ENCODE results near the gene RBM27. TPM values are rescaled to one million over a fixed set of nuclear protein-coding genes. Genes with fewer than 3 reads are reported as not detected.
A peak's percentile ranks its signal among the peaks of the same experiment; 100 is the strongest.

Gene RBM27, protein sequence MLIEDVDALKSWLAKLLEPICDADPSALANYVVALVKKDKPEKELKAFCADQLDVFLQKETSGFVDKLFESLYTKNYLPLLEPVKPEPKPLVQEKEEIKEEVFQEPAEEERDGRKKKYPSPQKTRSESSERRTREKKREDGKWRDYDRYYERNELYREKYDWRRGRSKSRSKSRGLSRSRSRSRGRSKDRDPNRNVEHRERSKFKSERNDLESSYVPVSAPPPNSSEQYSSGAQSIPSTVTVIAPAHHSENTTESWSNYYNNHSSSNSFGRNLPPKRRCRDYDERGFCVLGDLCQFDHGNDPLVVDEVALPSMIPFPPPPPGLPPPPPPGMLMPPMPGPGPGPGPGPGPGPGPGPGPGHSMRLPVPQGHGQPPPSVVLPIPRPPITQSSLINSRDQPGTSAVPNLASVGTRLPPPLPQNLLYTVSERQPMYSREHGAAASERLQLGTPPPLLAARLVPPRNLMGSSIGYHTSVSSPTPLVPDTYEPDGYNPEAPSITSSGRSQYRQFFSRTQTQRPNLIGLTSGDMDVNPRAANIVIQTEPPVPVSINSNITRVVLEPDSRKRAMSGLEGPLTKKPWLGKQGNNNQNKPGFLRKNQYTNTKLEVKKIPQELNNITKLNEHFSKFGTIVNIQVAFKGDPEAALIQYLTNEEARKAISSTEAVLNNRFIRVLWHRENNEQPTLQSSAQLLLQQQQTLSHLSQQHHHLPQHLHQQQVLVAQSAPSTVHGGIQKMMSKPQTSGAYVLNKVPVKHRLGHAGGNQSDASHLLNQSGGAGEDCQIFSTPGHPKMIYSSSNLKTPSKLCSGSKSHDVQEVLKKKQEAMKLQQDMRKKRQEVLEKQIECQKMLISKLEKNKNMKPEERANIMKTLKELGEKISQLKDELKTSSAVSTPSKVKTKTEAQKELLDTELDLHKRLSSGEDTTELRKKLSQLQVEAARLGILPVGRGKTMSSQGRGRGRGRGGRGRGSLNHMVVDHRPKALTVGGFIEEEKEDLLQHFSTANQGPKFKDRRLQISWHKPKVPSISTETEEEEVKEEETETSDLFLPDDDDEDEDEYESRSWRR
- polyA plus RNA-seq (2012; ENCODE audit: insufficient read length, low read depth): 4.2 TPM

DNA sequence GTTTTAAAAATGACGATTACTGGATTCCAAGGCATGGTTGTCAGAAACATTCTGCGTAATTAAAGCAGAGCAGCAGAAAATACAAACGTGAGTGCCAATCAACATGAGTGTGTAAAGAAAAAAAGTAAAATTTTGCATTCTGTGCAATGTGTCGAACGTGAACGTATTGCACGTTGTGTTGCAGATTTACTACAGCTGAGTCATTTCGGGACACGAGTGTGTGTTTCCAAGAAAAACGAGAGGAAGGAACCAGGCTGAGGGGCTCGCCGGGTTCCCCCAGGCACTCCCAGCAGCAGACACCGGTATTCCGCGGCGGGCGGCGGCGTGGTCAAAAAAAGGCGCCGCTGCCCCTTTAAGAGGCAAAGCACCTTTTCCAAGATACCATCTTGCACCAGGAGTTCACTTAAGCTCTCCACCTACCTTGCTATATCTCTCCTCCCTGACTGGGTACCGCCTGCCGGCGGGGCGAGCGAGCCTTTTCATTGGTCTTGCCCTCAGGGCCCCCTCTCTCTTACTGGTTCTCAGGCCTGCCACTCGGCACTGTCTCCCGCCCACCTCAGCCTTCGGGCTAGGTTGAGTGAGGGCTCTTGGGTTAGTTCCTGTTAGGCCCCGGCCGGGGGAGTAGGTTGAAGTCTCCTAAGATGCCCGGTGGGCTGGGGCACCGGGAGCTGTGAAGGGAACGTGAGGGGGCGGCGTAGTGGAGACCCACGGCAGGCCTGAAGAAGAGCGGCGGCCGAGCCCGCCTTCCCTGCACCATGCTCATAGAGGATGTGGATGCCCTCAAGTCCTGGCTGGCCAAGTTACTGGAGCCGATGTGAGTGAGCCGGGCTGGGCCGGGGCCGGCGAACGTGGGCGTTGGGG is at the start of gene RBM27:
Gene RBM27 (plus strand): TSS at position 595 of the 861 bp plus-strand sequence. CDS start 161 bp downstream, at position 756.
- TF ChIP-seq FOXP2 (optimal IDR thresholded peaks at IDR 0.05; ENCODE audit: borderline replicate concordance, extremely low read depth, extremely low read length, insufficient read depth) (peak; percentile 22), TAF1 (IDR thresholded peaks at IDR 0.05; ENCODE audit: borderline replicate concordance, insufficient read depth, low read length) (peak; percentile 87; the same call in 1 of the 2 replicates), POLR2AphosphoS5 (IDR thresholded peaks at IDR 0.05; ENCODE audit: low read depth, low read length) (peak; percentile 91), SIN3A (IDR thresholded peaks at IDR 0.05; ENCODE audit: borderline replicate concordance, insufficient read depth, low read length) (peak; percentile 79; the same call in 1 of the 2 replicates)
- TF ChIP-seq, protein P1, sequence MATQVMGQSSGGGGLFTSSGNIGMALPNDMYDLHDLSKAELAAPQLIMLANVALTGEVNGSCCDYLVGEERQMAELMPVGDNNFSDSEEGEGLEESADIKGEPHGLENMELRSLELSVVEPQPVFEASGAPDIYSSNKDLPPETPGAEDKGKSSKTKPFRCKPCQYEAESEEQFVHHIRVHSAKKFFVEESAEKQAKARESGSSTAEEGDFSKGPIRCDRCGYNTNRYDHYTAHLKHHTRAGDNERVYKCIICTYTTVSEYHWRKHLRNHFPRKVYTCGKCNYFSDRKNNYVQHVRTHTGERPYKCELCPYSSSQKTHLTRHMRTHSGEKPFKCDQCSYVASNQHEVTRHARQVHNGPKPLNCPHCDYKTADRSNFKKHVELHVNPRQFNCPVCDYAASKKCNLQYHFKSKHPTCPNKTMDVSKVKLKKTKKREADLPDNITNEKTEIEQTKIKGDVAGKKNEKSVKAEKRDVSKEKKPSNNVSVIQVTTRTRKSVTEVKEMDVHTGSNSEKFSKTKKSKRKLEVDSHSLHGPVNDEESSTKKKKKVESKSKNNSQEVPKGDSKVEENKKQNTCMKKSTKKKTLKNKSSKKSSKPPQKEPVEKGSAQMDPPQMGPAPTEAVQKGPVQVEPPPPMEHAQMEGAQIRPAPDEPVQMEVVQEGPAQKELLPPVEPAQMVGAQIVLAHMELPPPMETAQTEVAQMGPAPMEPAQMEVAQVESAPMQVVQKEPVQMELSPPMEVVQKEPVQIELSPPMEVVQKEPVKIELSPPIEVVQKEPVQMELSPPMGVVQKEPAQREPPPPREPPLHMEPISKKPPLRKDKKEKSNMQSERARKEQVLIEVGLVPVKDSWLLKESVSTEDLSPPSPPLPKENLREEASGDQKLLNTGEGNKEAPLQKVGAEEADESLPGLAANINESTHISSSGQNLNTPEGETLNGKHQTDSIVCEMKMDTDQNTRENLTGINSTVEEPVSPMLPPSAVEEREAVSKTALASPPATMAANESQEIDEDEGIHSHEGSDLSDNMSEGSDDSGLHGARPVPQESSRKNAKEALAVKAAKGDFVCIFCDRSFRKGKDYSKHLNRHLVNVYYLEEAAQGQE (IDR thresholded peaks at IDR 0.05; ENCODE audit: insufficient read depth in 1 of 2, low read depth in 2 of 2, low read length in 2 of 2): no peak; a peak in 1 of 4 replicates

DNA sequence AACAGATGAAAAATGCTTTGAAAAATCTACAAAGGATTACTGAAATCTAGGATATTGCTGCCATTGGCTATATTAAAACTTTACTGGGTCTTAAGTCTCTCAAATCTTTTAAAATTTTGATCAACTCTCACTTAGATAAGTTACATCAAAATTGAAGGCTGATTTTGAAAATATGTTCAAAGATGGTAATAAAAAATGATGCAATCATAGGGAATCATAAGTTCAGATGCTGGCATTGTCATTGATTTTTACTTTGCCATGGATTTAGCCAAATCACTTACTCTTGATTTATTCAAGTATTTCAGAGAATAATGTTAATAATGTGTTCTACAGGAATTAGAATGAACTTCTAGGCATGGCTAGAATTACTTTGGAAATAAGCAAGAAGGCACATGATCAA is 45.1 kb upstream of the RBM27 start:
- TF ChIP-seq FOXP2 (optimal IDR thresholded peaks at IDR 0.05; ENCODE audit: borderline replicate concordance, extremely low read depth, extremely low read length, insufficient read depth): no peak
- TF ChIP-seq, protein P1 (IDR thresholded peaks at IDR 0.05; ENCODE audit: insufficient read depth in 1 of 2, low read depth in 2 of 2, low read length in 2 of 2): no peak
- TF ChIP-seq POLR2AphosphoS5 (IDR thresholded peaks at IDR 0.05; ENCODE audit: low read depth, low read length): no peak
- no peak for TF ChIP-seq TAF1 (IDR thresholded peaks at IDR 0.05; ENCODE audit: borderline replicate concordance, insufficient read depth, low read length)
- no peak for TF ChIP-seq SIN3A (IDR thresholded peaks at IDR 0.05; ENCODE audit: borderline replicate concordance, insufficient read depth, low read length)

DNA sequence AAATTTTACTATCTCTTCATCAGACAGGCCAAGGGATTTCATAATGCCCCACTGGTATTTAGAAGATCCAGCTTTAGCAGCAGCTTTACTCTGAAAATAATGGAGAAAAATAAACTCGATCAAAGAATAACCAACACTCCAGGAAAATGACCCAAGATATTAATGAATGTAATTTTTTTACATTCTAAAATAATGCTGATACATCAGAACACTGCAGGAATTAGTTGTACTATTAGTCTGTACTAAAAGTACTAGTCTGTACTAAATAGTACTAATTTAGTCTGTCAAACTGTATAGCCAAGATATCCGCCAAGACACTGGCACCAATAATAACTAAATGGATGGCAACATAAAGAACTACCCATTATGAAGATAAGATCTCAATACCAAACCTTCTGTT is 39.0 kb upstream of the RBM27 start:
- TF ChIP-seq FOXP2 (optimal IDR thresholded peaks at IDR 0.05; ENCODE audit: borderline replicate concordance, extremely low read depth, extremely low read length, insufficient read depth) (no peak), TAF1 (IDR thresholded peaks at IDR 0.05; ENCODE audit: borderline replicate concordance, insufficient read depth, low read length) (no peak), SIN3A (IDR thresholded peaks at IDR 0.05; ENCODE audit: borderline replicate concordance, insufficient read depth, low read length) (no peak), POLR2AphosphoS5 (IDR thresholded peaks at IDR 0.05; ENCODE audit: low read depth, low read length) (no peak)
- TF ChIP-seq, protein P1 (IDR thresholded peaks at IDR 0.05; ENCODE audit: insufficient read depth in 1 of 2, low read depth in 2 of 2, low read length in 2 of 2): no peak

DNA sequence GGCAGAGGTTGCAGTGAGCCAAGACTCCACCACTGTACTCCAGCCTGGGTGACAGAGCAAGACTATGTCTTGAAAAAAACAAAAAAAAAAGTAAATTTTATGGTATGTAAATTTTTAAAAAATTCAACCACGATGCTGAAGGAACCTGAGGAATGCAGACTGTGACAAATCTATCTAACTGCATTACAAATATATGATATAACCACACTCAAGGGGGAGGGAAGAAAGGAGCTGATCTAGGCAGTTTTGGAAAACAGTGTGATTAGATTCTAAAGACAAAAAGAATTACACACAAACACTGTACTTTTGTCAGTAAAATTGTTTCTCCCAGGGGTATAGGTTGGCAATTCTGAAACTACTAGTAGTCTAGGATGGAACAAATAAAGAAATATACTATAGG is 37.9 kb upstream of the RBM27 start:
- TF ChIP-seq TAF1 (IDR thresholded peaks at IDR 0.05; ENCODE audit: borderline replicate concordance, insufficient read depth, low read length) (no peak), SIN3A (IDR thresholded peaks at IDR 0.05; ENCODE audit: borderline replicate concordance, insufficient read depth, low read length) (no peak), FOXP2 (optimal IDR thresholded peaks at IDR 0.05; ENCODE audit: borderline replicate concordance, extremely low read depth, extremely low read length, insufficient read depth) (no peak), POLR2AphosphoS5 (IDR thresholded peaks at IDR 0.05; ENCODE audit: low read depth, low read length) (no peak)
- TF ChIP-seq, protein P1 (IDR thresholded peaks at IDR 0.05; ENCODE audit: insufficient read depth in 1 of 2, low read depth in 2 of 2, low read length in 2 of 2): no peak

Data from PFSK-1 (cell line).